ENCODE measurements around the gene CCDC150. TPM values are rescaled to one million over a fixed set of nuclear protein-coding genes. Genes with fewer than 3 reads are reported as not detected.

The CCDC150 gene
- total RNA-seq, 2 donors from 2014 or later, result 0.56 to 0.79 TPM

DNA sequence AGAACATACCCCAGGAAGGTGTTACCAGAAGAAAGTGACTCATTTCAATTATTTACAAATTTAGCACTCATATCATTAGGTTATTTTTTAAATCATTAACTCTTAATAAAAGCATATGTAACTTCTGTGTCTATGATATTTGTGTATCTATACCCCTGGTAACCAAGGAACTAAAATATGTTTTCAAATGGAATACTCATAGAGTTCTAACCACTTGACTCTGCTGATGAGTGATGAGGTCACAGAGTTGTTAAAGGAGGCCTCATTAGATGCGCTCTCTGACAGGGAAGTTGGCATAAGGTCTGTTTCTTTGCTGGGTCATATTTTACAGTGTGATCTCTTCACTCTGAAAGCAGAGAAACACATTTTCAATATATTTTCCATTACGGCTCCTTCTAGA is 73.4 kb downstream of the CCDC150 start:
- Histone ChIP-seq H3K27ac (no peak overlapping the region), H3K4me1 (no peaks in the 10 kb centered on the region), H3K27me3 (no peaks in the 10 kb centered on the region), H3K4me3 (no peak overlapping the region), H3K36me3 (no peaks in the 10 kb centered on the region), H3K9me3 (no peaks in the 10 kb centered on the region)
- DNase-seq (ENCODE audit: low spot score), result no peak
- TF ChIP-seq, protein P1, sequence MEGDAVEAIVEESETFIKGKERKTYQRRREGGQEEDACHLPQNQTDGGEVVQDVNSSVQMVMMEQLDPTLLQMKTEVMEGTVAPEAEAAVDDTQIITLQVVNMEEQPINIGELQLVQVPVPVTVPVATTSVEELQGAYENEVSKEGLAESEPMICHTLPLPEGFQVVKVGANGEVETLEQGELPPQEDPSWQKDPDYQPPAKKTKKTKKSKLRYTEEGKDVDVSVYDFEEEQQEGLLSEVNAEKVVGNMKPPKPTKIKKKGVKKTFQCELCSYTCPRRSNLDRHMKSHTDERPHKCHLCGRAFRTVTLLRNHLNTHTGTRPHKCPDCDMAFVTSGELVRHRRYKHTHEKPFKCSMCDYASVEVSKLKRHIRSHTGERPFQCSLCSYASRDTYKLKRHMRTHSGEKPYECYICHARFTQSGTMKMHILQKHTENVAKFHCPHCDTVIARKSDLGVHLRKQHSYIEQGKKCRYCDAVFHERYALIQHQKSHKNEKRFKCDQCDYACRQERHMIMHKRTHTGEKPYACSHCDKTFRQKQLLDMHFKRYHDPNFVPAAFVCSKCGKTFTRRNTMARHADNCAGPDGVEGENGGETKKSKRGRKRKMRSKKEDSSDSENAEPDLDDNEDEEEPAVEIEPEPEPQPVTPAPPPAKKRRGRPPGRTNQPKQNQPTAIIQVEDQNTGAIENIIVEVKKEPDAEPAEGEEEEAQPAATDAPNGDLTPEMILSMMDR (IDR thresholded peaks at IDR 0.05), result no peak

DNA sequence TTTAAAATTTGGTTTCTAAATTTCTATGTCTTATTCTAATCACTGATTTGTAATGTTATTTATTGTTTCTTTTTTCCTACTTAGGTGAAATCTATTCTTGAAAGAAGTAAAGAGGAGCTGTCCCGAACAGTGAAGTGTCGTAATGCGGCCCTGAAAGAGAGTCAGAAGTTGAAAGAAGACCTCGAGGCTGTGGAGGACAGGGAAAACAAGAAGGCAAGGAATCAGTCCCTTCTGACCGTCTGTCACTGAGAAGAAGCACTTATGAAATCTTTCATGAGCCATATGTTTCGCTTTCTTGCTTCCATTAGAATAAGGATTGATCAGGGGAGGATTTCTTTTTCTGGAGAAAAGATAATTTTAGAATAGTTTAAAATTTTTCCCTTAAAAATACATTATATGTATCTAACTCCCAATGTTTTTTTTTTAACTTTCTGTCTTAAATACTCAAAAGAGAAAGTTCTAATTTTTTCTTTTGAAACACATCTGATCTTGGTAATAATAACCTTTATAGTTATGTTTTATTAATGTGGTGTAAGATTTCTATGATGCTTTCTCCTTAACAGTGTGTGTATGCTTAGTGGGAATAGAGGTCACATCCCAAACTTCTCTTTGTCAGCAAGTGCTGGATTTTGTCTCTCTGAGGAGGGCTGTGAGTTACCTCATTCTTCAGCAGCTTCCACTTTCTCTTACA is 79.0 kb downstream of the CCDC150 start:
- H3K27me3 ChIP-seq, result no peaks in the 10 kb centered on the region
- H3K9me3 ChIP-seq, result no peaks in the 10 kb centered on the region
- H3K4me3 ChIP-seq, result no peak overlapping the region
- no peaks in the 10 kb centered on the region for H3K36me3 ChIP-seq
- no peak overlapping the region for H3K27ac ChIP-seq
- TF ChIP-seq, protein P1 (IDR thresholded peaks at IDR 0.05), result no peak
- no peaks in the 10 kb centered on the region for H3K4me1 ChIP-seq
- no peak for DNase-seq (ENCODE audit: low spot score)

DNA sequence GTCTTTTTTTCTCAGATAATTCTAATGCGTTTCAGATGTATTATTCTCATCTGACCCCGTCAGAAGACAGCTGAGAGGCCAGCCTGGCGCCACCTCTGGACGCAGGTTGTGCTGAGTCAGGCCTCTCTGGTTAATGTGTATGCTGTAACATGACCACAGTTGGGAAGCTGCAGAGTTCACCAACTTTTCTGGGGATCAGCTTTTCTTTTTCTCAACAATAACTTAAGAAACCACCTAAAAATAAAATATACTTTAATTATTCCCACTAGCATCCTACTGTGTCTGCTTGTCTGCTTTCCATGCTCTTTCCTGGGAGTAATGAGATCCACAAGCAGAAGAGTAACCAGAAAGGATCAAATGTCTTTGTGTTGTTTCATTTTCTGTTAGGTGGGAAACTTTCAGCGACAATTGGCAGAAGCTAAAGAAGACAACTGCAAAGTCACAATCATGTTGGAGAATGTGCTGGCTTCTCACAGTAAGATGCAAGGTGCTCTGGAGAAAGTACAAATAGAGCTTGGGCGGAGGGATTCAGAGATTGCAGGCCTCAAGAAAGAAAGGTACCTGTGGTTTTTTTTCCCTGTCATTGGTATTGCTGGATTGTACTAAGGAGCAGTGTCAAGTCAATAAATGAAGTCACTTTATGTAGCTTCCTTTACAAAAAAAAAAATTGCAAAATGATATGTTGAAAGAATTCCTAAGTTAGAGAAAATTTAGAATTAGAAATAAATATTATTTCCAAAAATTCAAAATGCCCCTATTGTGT is 79.8 kb downstream of the CCDC150 start:
- Histone ChIP-seq H3K27ac (no peak overlapping the region), H3K4me1 (no peaks in the 10 kb centered on the region), H3K9me3 (no peaks in the 10 kb centered on the region), H3K4me3 (no peak overlapping the region), H3K27me3 (no peaks in the 10 kb centered on the region), H3K36me3 (no peaks in the 10 kb centered on the region)
- peak; percentile 60 for DNase-seq (ENCODE audit: low spot score)
- TF ChIP-seq, protein P1 (IDR thresholded peaks at IDR 0.05), result no peak

DNA sequence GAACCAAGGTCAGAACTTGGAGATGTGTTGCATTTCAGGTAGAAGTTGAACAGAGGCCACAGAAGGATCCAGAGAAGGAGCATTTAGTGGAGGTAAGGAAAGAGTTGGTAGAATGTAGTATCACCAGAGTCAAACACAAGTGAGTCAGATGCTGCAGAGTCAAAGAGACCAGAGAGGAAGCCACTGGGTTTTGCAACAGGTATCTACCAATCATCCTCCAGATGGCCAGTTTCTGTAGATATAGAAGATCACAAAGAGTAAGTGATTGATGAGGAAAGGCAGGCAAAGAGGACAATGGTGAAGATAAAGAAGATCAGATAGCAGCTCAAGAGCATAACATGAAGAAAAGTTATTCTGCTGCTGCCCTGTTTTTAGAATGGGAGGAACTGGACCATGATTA is 84.1 kb downstream of the CCDC150 start:
- no peaks in the 10 kb centered on the region for H3K36me3 ChIP-seq
- TF ChIP-seq, protein P1 (IDR thresholded peaks at IDR 0.05), result no peak
- H3K4me1 ChIP-seq, result no peaks in the 10 kb centered on the region
- H3K27ac ChIP-seq, result no peak overlapping the region
- no peaks in the 10 kb centered on the region for H3K27me3 ChIP-seq
- H3K4me3 ChIP-seq, result no peak overlapping the region
- no peak for DNase-seq (ENCODE audit: low spot score)
- H3K9me3 ChIP-seq, result no peaks in the 10 kb centered on the region

DNA sequence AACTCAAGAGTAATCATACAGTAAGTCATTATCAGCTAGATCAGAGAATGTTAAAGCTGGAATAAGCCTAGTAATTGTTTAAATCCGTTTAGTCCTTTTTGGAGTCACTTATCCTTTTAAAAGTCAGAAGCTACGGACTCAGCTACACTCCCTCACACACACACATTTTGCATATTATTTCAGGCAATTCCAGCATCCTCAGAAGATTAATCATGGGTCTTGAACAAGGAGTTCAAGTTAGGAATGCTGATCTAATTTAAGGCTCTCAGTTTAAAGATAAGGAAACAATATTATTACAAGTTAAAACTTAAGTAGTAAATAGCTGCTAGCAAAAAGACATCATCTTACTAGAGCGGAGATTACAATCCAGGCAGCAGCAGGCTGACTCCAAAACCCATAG is 85.7 kb downstream of the CCDC150 start:
- no peaks in the 10 kb centered on the region for H3K36me3 ChIP-seq
- H3K4me1 ChIP-seq, result no peaks in the 10 kb centered on the region
- no peak for DNase-seq (ENCODE audit: low spot score)
- no peak overlapping the region for H3K4me3 ChIP-seq
- no peak overlapping the region for H3K27ac ChIP-seq
- no peaks in the 10 kb centered on the region for H3K27me3 ChIP-seq
- TF ChIP-seq, protein P1 (IDR thresholded peaks at IDR 0.05), result no peak
- H3K9me3 ChIP-seq, result no peaks in the 10 kb centered on the region

Data from right atrium auricular region (tissue), 2 donors.